ENCODE results near the gene EYA4.

The EYA4 gene

DNA sequence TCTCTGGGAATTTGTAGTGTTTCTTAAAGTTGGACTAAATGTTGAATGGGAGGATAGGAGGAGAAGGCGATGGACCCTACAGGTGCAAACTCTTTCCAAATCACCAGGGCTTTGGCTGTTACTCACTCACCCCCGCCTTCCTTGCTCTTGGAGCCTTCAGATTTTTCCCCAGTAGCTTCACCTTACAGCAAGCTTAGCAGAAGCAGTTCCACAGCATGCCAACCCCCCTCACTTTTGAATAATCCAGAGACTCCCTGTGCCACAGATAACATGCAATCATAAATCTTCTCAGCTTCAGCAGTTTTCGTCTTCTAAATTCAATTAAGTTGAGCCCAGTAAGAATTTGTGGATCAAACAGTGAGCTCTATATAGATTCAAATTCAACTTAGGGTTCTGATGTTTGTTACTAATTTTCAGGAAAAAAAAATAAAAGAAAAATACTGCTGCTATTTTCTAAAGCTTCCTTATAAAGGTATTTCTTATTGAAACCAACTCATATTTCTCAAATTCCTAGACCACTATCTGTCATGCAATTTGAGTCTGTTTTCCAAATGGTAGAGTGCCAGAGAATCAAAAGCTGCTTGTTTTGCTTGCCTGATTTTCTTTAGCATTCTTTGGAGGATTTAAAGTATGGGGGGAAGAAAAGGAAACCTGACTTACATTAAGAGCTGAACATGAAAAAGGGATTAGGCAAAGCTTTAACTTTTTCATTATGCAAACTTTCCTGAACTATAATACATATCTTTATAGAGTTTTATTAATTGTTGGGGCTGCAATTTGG is 166.4 kb downstream of the EYA4 start:
- no peak for DNase-seq (ENCODE audit: low spot score)
- TF ChIP-seq, protein P1, sequence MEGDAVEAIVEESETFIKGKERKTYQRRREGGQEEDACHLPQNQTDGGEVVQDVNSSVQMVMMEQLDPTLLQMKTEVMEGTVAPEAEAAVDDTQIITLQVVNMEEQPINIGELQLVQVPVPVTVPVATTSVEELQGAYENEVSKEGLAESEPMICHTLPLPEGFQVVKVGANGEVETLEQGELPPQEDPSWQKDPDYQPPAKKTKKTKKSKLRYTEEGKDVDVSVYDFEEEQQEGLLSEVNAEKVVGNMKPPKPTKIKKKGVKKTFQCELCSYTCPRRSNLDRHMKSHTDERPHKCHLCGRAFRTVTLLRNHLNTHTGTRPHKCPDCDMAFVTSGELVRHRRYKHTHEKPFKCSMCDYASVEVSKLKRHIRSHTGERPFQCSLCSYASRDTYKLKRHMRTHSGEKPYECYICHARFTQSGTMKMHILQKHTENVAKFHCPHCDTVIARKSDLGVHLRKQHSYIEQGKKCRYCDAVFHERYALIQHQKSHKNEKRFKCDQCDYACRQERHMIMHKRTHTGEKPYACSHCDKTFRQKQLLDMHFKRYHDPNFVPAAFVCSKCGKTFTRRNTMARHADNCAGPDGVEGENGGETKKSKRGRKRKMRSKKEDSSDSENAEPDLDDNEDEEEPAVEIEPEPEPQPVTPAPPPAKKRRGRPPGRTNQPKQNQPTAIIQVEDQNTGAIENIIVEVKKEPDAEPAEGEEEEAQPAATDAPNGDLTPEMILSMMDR (IDR thresholded peaks at IDR 0.05; ENCODE audit: extremely low read depth, missing control alignments): no peak

- no peak for DNase-seq (ENCODE audit: low spot score)
- TF ChIP-seq, protein P1 (IDR thresholded peaks at IDR 0.05; ENCODE audit: extremely low read depth, missing control alignments): no peak
Measured at GRCh38 chr6:133408132-133408531, 167.0 kb downstream of the EYA4 start.

GRCh38 chr6:133408543-133408942 is 167.4 kb downstream of the EYA4 start:
- no peak for DNase-seq (ENCODE audit: low spot score)
- TF ChIP-seq, protein P1 (IDR thresholded peaks at IDR 0.05; ENCODE audit: extremely low read depth, missing control alignments): no peak

DNA sequence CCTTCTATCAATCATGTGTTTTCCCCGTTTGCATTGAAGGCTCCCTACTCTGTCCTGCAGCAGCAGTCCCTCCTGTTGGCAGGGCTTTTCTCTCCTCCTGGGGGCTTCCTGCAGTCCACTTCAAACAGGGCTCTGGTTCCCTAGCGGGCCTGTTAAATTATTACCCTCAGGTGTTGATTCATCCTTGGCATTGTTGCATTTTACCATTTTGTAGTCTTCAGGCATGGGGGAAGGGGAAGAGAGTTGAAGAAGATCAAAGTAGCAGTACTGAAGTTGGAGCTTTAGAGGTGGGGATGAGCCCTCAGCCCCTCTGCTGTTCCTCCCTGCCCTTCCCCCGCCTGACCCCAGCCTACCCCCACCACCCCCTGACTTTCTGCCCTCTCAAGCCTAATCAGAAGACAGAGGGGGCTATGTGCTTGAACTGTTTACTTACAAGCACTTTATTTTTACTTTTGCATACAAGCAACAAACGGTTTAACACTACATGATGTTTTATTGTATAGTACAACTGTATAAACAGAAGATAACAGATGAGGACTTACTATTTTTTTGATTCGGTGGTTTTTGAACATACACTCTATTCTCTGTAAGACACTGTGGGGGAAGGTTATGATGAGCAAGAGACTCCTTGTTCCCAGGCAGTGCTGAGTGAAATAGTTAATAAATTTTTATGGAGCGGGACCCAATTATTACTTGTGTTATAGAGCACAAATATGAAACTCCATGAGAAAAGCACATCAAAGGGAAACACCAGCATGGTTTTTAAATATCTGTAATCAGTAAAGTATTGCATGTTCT is 169.7 kb downstream of the EYA4 start:
- TF ChIP-seq, protein P1 (IDR thresholded peaks at IDR 0.05; ENCODE audit: extremely low read depth, missing control alignments): no peak
- no peak for DNase-seq (ENCODE audit: low spot score)

- DNase-seq (ENCODE audit: low spot score): no peak
- TF ChIP-seq, protein P1 (IDR thresholded peaks at IDR 0.05; ENCODE audit: extremely low read depth, missing control alignments): no peak
Measured at GRCh38 chr6:133411757-133412156, 170.6 kb downstream of the EYA4 start.

DNA sequence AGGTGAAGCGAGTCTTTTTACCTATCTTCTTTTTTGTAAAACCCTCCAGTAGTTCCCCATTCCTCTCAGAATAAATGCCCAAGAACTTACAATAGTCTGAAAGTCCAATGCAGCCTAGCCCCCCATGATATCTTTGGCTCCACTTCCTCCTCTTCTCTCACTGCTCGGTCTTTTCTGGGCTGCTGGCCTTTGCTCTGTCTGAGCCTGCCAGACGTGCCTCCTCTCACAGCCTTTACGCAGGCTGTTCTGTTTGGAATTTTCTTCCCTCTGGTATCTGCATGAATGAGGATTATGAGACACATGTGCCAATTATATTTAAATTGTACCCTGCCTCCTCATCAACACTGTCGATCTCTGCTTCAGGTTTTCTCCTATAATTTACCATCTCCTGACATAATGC is 174.1 kb downstream of the EYA4 start:
- DNase-seq (ENCODE audit: low spot score): no peak
- TF ChIP-seq, protein P1 (IDR thresholded peaks at IDR 0.05; ENCODE audit: extremely low read depth, missing control alignments): no peak

DNA sequence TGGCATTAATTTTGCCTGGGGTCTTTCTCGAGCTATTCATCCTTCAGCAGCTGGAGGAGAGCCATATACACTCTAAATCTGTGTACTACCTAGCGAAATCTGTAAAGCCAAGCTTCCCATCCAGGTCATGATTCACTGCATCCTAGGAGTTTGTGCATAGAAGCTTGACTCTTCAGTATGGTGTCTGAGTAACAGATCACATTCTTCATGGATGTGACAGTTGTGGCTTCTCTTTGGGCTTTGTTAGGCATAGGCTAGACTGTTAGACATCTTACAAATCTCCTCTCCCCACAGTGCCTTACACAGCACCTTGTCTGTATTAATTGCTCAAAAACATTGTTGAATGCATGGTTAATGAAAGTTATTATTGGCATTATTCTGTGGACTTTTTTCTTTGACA is 177.0 kb downstream of the EYA4 start:
- DNase-seq (ENCODE audit: low spot score): no peak
- TF ChIP-seq, protein P1 (IDR thresholded peaks at IDR 0.05; ENCODE audit: extremely low read depth, missing control alignments): no peak
